Activated CD8-positive, alpha-beta T cell treated with anti-CD3 and anti-CD28 coated beads, Interleukin-2, amount 10 ng/mL, durations not matched to agents 7 days and 5 days (primary cell): Measurements from ENCODE around the gene PTPRC. TPM values are rescaled to one million over a fixed set of nuclear protein-coding genes. Genes with fewer than 3 reads are reported as not detected.

Source experiments
- ATAC-seq: fragments of 150-1000 bp; cut with Tn5 transposase; one replicate; pipeline ENCODE4 v1.10.0; 2021; ENCODE audit warnings: moderate library complexity
- CTCF ChIA-PET: fragments of 350-600 bp; sonication (Branson Sonifier 250); formaldehyde crosslinking; loops from one replicate; lab custom pipeline; 2021; ENCODE audit warnings: antibody characterized with exemption; lab: Charles Lee
- POLR2A ChIA-PET: fragments of 350-600 bp; sonication (Branson Sonifier 250); formaldehyde crosslinking; loops from one replicate; lab custom pipeline; 2021; ENCODE audit warnings: antibody characterized with exemption; lab: Charles Lee
- DNase-seq: peaks from one replicate; pipeline ENCODE4 v3.0.0-alpha.2; 2020
- H3K27ac Mint-ChIP-seq: one replicate; pipeline ENCODE4 v1.8.0; 2021; ENCODE audit warnings: mild to moderate bottlenecking, mixed read lengths
- H3K27me3 Mint-ChIP-seq: one replicate; pipeline ENCODE4 v1.8.0; 2021; ENCODE audit warnings: low read depth, mixed read lengths
- H3K36me3 Mint-ChIP-seq: one replicate; pipeline ENCODE4 v1.8.0; 2021; ENCODE audit warnings: low read depth, mixed read lengths
- H3K4me1 Mint-ChIP-seq: one replicate; pipeline ENCODE4 v1.8.0; 2021; ENCODE audit warnings: low read depth, mixed read lengths
- H3K4me3 Mint-ChIP-seq: one replicate; pipeline ENCODE4 v1.8.0; 2021; ENCODE audit warnings: mild to moderate bottlenecking, mixed read lengths
- H3K9me3 Mint-ChIP-seq: one replicate; pipeline ENCODE4 v1.8.0; 2022; ENCODE audit warnings: mixed read lengths; ENCODE audit not compliant: insufficient read depth
- total RNA-seq, 2 experiments: library from RNA; stranded (reverse); gene quantifications; one replicate each; pipeline ENCODE4 v1.2.3, GENCODE V29; 2021

PTPRC gene
- total RNA-seq, 2 experiments from 2014 or later: 604 to 619 TPM

DNA sequence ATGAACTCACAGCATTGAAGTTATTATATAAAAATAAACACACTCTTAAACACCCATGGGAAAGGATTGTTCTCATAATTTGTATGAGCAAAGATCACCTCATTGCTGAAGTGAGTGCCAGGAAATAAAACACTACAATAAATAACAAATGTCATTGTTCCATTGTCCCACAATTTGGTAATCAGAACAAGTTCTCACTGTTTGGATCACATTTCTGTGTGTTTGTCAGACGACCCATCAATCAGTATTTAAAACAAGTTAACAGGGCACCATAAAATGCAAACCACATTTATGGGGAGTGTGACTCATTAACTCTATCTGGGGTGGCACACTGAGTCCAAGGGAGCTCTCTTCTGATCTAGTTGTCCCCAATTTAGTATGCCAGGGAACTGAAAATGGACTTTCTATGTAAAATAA, 124.5 kb downstream of the PTPRC start:
- CTCF ChIA-PET: no interaction called here
- H3K9me3 Mint-ChIP-seq: no peaks in the 10 kb centered on the region
- H3K4me1 Mint-ChIP-seq: peaks cover 15% of the 10 kb centered on the region
- POLR2A ChIA-PET: no interaction called here
- H3K4me3 Mint-ChIP-seq: no peak overlapping the region
- peaks cover 6% of the 10 kb centered on the region for H3K36me3 Mint-ChIP-seq
- DNase-seq (no peak), ATAC-seq (peak; percentile 48)
- no peaks in the 10 kb centered on the region for H3K27me3 Mint-ChIP-seq
- H3K27ac Mint-ChIP-seq: no peak overlapping the region

DNA sequence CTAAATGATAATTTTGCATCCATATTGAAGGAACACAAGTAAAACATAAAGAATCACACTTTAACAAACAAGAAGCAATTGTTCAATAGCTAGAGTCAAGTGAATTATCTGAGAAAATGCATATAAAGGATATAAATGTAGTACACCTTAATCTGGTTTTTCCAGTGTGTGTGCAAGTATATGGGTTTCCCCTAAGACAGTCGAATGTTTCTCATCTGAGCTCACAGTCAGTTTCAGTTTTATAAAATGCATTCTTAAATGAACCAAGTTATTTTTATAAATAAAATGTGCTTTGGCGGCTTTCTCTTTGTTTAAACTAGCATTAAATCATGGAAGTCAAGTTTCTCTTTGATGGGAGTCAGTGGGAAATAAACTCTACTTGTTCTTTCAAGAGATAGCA, 125.9 kb downstream of the PTPRC start:
- H3K9me3 Mint-ChIP-seq: no peaks in the 10 kb centered on the region
- no peak overlapping the region for H3K27ac Mint-ChIP-seq
- no peak for ATAC-seq
- ChIA-PET CTCF (interaction anchor here (1.1 kb wide), 1 partner anchor 348 kb away, joined by 4 read pairs; no protein-coding TSS in a partner anchor), POLR2A (no interaction called here)
- peaks cover 15% of the 10 kb centered on the region for H3K4me1 Mint-ChIP-seq
- H3K4me3 Mint-ChIP-seq: no peak overlapping the region
- peaks cover 4% of the 10 kb centered on the region for H3K27me3 Mint-ChIP-seq
- DNase-seq: no peak
- peaks cover 5% of the 10 kb centered on the region for H3K36me3 Mint-ChIP-seq

DNA sequence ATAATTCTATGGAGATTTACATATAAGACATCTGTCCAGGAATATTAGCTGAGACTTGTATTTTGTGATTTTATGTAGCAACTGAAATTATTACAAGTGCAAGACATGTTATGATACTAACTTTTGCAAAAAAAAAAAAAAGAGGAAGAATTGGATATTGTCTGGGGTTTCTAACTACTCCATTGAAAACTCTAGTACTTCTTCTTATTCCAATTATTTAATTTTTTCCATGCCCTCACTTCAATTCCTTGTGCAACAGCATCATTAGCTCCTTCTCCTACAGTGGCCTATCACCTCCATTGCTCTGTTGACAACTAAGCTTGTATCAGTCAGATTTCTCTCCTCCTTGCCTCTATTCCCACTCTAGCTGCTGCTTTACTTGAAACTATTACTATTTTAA, 126.6 kb downstream of the PTPRC start:
- no peak overlapping the region for H3K27ac Mint-ChIP-seq
- H3K4me3 Mint-ChIP-seq: no peak overlapping the region
- peaks cover 15% of the 10 kb centered on the region for H3K4me1 Mint-ChIP-seq
- ATAC-seq (no peak), DNase-seq (no peak)
- ChIA-PET CTCF (no interaction called here), POLR2A (interaction anchor here (0.6 kb wide), 2 partner anchors 31 to 80 kb away, joined by 3 to 6 read pairs; no protein-coding TSS in a partner anchor)
- peaks cover 4% of the 10 kb centered on the region for H3K27me3 Mint-ChIP-seq
- H3K9me3 Mint-ChIP-seq: no peaks in the 10 kb centered on the region
- H3K36me3 Mint-ChIP-seq: no peaks in the 10 kb centered on the region

DNA sequence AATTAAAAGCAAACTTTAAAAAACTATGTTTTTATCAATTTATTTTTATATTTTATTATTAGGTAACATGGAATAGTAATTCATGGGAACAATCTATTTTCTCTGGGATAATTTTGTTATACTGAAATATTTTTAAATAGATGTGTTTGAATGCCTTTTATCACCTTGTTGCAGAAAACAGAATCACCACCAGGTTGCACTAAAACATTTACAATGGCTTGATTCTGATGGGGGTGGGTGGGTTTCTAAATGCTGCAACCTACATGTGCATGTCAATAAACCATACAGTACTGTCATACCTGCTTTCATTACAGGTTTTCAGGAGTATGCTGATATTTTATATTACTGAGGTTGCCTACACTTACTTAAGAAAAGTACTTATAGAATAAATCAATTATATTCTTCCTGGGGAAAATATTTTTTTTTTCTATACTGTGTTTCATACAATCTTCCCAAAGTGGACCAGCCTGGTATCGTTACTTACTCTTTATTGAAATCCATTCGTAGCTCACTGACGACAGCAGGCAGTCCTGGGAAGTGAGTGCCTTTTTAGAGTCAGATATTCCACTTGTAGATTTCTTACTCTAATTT, 132.8 kb downstream of the PTPRC start:
- ChIA-PET POLR2A (no interaction called here), CTCF (interaction anchor here (0.8 to 2.9 kb wide), 4 partner anchors 10 to 472 kb away, joined by 3 to 11 read pairs (median 4); no protein-coding TSS in a partner anchor)
- H3K27ac Mint-ChIP-seq: no peak overlapping the region
- no peaks in the 10 kb centered on the region for H3K9me3 Mint-ChIP-seq
- no peaks in the 10 kb centered on the region for H3K36me3 Mint-ChIP-seq
- H3K4me3 Mint-ChIP-seq: no peak overlapping the region
- no peak for ATAC-seq
- peaks cover 9% of the 10 kb centered on the region for H3K4me1 Mint-ChIP-seq
- peaks cover 7% of the 10 kb centered on the region for H3K27me3 Mint-ChIP-seq
- DNase-seq: peak; percentile 39

DNA sequence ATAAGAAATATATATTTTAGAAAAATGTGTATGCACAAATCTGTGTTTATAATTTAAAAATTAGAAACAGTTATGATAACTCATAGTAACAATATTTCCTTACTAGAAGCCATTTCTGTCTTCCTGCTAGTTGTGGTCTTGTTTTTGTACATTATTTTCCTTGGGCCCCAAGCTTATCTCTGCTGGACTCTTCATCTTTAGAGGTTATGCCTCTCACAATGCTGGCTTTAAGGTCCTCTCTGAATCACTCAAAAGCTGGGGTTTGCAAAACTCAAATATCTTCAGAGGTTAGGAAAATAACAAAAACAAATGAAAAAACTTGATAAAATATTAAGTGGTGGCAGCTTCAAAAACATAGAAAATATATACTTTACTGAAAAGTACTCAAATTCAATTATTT, 133.8 kb downstream of the PTPRC start:
- Mint-ChIP-seq H3K36me3 (no peaks in the 10 kb centered on the region), H3K27me3 (peaks cover 7% of the 10 kb centered on the region), H3K4me1 (peaks cover 12% of the 10 kb centered on the region), H3K27ac (no peak overlapping the region), H3K9me3 (no peaks in the 10 kb centered on the region), H3K4me3 (no peak overlapping the region)
- CTCF ChIA-PET: interaction anchor here (0.9 to 2.9 kb wide), 2 partner anchors 269 to 340 kb away, joined by 4 to 11 read pairs; no protein-coding TSS in a partner anchor
- DNase-seq (no peak), ATAC-seq (no peak)
- POLR2A ChIA-PET: interaction anchor here (1.1 kb wide), 1 partner anchor 470 kb away, joined by 3 read pairs; no protein-coding TSS in a partner anchor

DNA sequence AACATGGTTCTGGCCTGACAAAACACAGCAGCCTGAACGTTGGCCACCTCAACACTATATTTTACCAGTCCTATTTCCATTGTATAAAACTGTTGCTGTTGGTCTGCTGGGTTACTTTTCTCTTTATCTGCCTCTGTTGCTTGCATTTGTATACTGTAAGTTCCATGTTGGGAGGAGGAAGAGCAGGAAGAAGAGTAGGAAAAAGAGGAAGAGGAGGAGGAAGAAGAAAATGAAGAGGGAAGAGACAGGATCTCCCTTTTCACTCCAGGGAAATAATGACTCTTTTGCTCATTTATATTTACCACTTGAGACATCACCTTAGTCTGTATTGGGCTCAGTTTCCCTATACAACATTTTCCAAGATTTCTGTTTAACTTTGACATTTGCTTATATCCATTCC, 134.2 kb downstream of the PTPRC start:
- POLR2A ChIA-PET: interaction anchor here (1.1 kb wide), 1 partner anchor 470 kb away, joined by 3 read pairs; no protein-coding TSS in a partner anchor
- CTCF ChIA-PET: interaction anchor here (2.9 kb wide), 1 partner anchor 340 kb away, joined by 11 read pairs; no protein-coding TSS in a partner anchor
- H3K27ac Mint-ChIP-seq: no peak overlapping the region

DNA sequence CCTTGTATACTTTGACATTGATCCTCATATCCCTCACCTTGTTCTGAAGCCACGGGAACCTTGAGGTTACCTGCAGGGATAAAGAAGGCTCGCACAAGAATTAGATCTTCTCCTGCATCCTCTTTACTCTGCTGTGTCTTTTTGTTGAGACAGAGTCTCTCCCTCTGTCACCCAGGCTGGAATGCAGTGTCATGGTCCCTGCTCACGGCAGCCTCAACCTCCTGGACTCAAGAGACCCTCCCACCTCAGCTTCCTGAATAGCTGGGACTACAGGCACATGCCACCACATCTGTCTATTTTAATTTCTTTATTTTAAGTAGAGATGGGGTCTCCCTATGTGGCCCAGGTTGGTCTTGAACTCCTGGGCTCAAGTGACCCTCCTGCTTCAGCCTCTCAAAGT, 134.7 kb downstream of the PTPRC start:
- H3K4me3 Mint-ChIP-seq: no peak overlapping the region
- no peak overlapping the region for H3K27ac Mint-ChIP-seq
- H3K36me3 Mint-ChIP-seq: no peaks in the 10 kb centered on the region
- peaks cover 12% of the 10 kb centered on the region for H3K4me1 Mint-ChIP-seq
- H3K27me3 Mint-ChIP-seq: peaks cover 7% of the 10 kb centered on the region
- DNase-seq (no peak), ATAC-seq (no peak)
- ChIA-PET POLR2A (no interaction called here), CTCF (interaction anchor here (1.3 to 2.9 kb wide), 3 partner anchors 15 to 470 kb away, joined by 4 to 11 read pairs (median 5); no protein-coding TSS in a partner anchor)
- no peaks in the 10 kb centered on the region for H3K9me3 Mint-ChIP-seq

More for the DNA sequence above, 134.2 kb downstream of the PTPRC start:
- H3K9me3 Mint-ChIP-seq: no peaks in the 10 kb centered on the region
- DNase-seq: no peak
- H3K36me3 Mint-ChIP-seq: no peaks in the 10 kb centered on the region
- H3K4me3 Mint-ChIP-seq: no peak overlapping the region
- peaks cover 7% of the 10 kb centered on the region for H3K27me3 Mint-ChIP-seq
- H3K4me1 Mint-ChIP-seq: peaks cover 12% of the 10 kb centered on the region
- no peak for ATAC-seq

DNA sequence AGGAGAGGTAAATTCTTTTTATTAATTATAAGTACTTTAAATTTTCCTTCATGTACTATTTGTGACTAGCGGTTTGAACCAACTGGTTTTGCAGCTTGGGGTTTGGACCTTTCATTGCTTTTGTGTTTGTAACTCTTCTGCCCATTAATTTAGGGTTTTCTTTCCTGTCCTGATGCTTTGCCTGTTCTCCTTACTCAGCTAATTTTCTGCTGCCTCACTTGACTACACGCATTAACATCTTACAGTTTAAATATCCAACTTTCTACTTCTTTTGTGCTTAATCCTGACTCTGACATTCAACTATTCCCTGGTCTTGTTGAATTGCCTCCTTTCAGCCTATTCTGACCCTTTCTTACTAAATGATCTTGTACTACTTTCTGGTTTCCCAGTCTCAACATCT, 135.6 kb downstream of the PTPRC start:
- Mint-ChIP-seq H3K36me3 (no peaks in the 10 kb centered on the region), H3K4me1 (peaks cover 12% of the 10 kb centered on the region), H3K4me3 (no peak overlapping the region), H3K9me3 (no peaks in the 10 kb centered on the region), H3K27ac (no peak overlapping the region), H3K27me3 (peaks cover 5% of the 10 kb centered on the region)
- DNase-seq: no peak
- ChIA-PET CTCF (interaction anchor here (1.3 to 2.9 kb wide), 3 partner anchors 14 to 470 kb away, joined by 4 to 11 read pairs (median 5); no protein-coding TSS in a partner anchor), POLR2A (no interaction called here)
- ATAC-seq: no peak

DNA sequence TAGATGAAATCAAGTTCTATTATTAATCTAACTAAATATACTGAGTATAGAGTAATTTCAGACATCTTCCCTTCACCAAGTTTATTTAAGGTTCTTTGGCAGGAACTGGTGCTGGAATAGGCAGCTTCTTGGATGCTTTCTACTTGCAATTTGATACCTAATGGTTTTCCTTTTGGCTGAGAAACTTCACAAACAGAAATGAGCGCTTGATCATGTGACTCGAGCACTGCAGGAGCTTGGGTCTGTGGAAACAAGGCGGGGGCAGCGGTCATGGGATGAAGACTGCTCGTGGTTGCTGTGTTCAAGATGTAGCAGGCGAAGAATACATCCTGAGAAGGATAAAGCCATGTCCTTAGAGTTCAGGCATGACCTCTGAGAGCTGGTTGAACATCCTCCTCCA, 136.8 kb downstream of the PTPRC start:
- POLR2A ChIA-PET: no interaction called here

DNA sequence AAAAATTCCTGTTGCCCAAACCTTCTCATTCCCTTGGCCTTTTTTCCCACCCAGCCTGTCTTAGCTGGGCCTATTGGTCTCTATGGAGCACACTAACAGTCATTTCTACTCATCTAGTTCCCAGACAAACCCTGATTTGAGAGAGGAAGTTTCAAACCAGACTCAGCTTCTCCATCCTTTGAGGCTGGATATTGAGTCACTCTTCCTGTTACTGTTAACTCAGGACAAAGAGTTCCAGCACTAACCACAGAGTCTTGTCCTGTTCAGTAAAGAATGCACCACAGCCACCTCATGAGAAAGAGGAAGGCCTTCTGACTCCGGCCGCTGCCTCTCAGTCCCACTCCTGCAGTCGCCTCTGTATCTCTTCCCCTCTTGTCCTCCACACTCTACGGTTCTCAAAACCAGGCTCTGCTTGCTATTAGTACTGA, 137.8 kb downstream of the PTPRC start:
- POLR2A ChIA-PET: no interaction called here
- no peak overlapping the region for H3K4me3 Mint-ChIP-seq
- no peaks in the 10 kb centered on the region for H3K9me3 Mint-ChIP-seq
- peaks cover 2% of the 10 kb centered on the region for H3K27me3 Mint-ChIP-seq
- H3K27ac Mint-ChIP-seq: no peak overlapping the region
- DNase-seq (no peak), ATAC-seq (no peak)
- H3K4me1 Mint-ChIP-seq: peaks cover 12% of the 10 kb centered on the region
- CTCF ChIA-PET: no interaction called here
- no peaks in the 10 kb centered on the region for H3K36me3 Mint-ChIP-seq

More for the DNA sequence above, 136.8 kb downstream of the PTPRC start:
- H3K4me3 Mint-ChIP-seq: no peak overlapping the region
- H3K4me1 Mint-ChIP-seq: peaks cover 12% of the 10 kb centered on the region
- CTCF ChIA-PET: interaction anchor here (1.1 kb wide), 1 partner anchor 24 kb away, joined by 3 read pairs; no protein-coding TSS in a partner anchor
- ATAC-seq (no peak), DNase-seq (no peak)
- no peaks in the 10 kb centered on the region for H3K36me3 Mint-ChIP-seq
- no peaks in the 10 kb centered on the region for H3K9me3 Mint-ChIP-seq
- H3K27ac Mint-ChIP-seq: no peak overlapping the region
- peaks cover 2% of the 10 kb centered on the region for H3K27me3 Mint-ChIP-seq

DNA sequence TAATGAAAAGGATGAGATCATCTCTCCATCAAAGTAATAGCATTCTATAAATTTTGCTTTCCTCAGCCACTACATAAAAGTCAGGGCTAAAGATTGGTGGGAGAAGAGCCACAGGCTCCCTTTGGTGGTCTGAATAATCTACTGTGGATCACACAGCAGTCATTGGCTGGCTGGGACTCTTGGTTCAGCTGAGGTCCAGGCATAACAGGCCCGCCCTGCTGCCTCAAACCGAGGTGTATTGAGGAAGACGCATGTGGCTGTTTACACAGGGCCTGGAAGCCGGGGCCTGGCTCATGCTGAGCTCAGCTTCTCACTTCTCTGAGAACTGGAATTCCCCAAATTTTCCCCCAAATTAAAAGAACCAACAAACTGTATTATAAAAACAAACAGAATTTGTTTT, 139.2 kb downstream of the PTPRC start:
- H3K36me3 Mint-ChIP-seq: no peaks in the 10 kb centered on the region
- CTCF ChIA-PET: interaction anchor here (1.2 kb wide), 1 partner anchor 335 kb away, joined by 4 read pairs; no protein-coding TSS in a partner anchor
- H3K4me3 Mint-ChIP-seq: no peak overlapping the region
- ATAC-seq: no peak
- peaks cover 12% of the 10 kb centered on the region for H3K4me1 Mint-ChIP-seq
- peaks cover 2% of the 10 kb centered on the region for H3K27me3 Mint-ChIP-seq
- H3K27ac Mint-ChIP-seq: no peak overlapping the region
- H3K9me3 Mint-ChIP-seq: no peaks in the 10 kb centered on the region
- POLR2A ChIA-PET: interaction anchor here (0.7 kb wide), 1 partner anchor 119 kb away, joined by 3 read pairs; no protein-coding TSS in a partner anchor
- DNase-seq: no peak

DNA sequence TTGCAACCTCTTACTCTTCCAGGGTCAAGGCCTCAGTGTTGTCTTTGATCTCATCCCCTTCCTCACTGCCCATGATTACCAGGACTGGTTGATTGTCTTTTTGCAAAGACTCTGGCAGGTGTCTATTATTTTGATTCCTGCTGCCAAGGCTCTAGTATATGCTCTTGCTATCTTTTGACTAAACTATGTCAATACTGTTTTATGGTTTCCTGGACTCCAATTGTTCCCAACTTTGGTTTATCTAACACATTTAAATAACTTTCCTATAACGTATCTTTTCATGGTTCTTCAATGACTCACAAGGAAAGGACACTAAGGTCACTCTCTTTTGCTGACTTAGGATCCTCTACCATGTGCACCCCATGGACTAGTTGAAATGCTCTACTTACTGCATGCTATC, 141.5 kb downstream of the PTPRC start:
- H3K4me1 Mint-ChIP-seq: peaks cover 12% of the 10 kb centered on the region
- ATAC-seq (no peak), DNase-seq (no peak)
- no peaks in the 10 kb centered on the region for H3K9me3 Mint-ChIP-seq
- no peaks in the 10 kb centered on the region for H3K27me3 Mint-ChIP-seq
- H3K27ac Mint-ChIP-seq: no peak overlapping the region
- H3K4me3 Mint-ChIP-seq: no peak overlapping the region
- ChIA-PET POLR2A (no interaction called here), CTCF (interaction anchor here (1.1 kb wide), 1 partner anchor 9 kb away, joined by 3 read pairs; no protein-coding TSS in a partner anchor)
- no peaks in the 10 kb centered on the region for H3K36me3 Mint-ChIP-seq
